ENCODE data around the gene MAP2K7. TPM values are rescaled to one million over a fixed set of nuclear protein-coding genes. Genes with fewer than 3 reads are reported as not detected.

The MAP2K7 gene
- total RNA-seq = 6.8 and 8.5 TPM in 2 replicates

DNA sequence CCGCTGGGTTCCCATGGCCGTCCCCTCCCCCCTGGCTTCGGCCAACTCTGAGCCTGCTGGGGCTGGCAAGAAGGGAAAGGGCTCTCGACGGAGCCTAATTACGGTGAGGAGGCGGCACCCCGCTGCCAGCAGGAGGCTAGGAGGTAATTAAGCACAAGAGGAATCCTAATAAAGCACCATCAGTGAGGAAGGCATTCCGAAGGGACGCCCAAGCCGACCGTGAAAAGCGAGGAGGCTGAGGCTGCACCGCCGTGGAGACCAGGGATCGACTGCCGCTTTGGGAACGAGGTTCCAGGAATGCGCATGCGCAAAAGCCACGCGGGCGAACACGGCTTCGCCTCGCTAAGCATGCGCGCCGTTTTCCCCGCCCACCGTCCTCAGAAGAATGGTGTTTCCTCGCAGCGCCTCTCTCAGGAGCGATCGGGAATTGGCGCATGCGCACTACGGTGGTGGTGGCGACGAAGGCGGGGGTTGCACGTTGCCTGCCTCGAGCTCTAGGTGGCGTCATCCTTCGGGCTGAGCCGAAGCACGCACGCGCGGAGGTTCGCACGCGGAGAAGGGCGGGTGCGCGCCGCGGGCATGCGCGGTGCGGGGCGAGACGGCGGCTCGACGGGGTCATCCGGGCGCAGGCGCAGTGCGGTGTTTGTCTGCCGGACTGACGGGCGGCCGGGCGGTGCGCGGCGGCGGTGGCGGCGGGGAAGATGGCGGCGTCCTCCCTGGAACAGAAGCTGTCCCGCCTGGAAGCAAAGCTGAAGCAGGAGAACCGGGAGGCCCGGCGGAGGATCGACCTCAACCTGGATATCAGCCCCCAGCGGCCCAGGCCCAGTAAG is at the start of gene MAP2K7:
Gene MAP2K7 (plus strand): TSS at position 634 of the 830 bp plus-strand sequence. CDS start 68 bp downstream, at position 702.

DNA sequence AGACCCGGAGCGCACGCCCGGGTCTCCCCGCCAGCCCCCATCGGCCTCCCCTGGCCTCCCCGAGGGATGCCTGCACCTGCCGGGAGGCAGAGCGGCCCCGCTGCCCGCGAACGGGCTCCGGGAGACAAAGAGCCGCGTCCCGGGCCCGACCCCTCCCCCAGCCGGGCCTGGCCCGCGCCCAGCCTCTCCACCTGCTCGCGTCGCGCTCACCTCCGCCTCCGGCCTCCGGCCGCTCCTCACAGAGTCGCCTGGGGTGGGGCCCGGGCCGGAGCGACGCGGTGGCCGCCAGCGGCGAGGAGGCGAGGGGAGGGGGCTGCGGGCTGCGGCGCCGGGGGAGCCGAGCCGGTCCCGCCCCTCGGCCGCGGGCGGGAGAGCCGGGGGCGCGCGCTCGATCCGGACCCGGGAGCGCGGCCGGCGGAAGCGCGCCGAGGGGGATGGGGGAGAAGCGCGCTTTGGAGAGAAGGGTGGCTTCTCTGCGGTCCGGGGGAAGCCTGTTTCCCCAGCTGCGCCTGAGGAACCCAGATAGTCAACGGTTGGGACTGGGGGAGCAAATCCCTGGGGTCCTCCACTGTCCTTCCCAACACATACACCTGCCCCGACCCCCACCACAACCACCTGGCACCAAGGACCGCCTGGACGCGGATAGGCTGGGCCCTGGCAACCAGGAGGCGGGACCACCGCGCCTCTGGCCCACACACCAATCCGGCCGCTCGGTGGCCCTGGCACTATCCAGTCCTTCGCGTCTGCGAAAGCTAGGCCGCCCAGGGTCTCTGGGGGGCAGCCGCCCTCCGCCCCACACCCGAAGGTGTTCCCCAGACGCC is 29.4 kb upstream of the MAP2K7 start, which contains the start of gene PRR36:
Gene PRR36 (minus strand): TSS at position 315 of the 821 bp plus-strand sequence. CDS start 701 bp downstream, outside the sequence.

DNA sequence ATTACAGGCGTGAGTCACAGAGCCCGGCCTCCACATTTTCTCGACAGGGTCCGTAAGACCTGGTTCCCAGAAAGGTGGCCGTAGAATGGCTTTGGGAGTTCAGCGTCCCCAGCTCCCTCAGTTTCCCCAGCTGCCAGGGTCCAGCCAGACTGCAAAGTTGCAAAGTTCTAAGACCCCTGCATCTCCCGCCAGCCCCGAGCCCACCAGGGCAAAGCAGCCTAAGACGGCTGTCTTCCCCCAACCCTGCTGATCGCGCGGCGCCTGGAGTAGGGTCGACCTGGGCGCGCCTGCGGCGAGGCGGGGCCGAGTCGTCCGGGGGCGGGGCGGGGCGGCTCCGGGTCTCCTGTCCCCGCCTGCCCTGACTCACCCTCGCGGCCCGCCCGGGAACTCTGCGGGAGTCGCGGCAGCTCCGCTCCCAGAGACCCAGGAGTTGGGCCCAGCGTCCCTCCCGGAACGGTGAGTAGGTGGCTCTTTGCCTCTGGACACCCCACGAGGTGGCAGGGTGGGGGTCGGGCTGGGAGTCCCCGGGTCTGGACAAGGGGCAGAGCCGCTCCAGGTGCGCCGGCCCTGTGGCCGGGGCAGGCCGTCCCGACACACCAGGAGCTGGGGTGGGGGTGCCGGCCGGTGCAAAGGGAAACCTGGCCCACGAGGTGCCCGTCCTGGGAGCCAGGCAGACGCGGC is 15.4 kb upstream of the MAP2K7 start, which contains the start of gene LRRC8E:
Gene LRRC8E (plus strand): TSS at position 366 of the 681 bp plus-strand sequence. CDS start 7,094 bp downstream, outside the sequence.

DNA sequence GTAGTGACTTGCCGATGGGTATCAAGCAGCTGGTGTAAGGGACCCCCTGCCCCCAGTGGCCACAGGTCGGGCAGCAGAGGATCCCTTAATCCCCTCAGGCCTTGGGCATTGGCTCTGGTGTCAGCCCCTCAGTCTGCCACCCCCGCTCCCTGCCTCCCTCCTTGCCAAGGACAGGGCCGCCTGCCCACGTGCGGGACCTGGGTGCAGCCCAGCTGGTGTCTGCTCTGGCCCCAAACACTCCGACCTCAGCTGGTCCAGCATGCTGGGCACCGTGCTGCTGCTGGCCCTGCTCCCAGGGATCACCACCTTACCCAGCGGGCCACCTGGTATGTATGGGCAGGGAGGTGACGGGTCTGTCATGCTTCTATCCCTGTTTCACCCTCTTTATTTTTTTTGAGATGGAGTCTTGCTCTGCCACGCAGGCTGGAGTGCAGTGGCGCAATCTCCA is 10.9 kb downstream of the MAP2K7 start, which contains the start of gene TGFBR3L:
Gene TGFBR3L (plus strand): TSS at position 233 of the 448 bp plus-strand sequence.

DNA sequence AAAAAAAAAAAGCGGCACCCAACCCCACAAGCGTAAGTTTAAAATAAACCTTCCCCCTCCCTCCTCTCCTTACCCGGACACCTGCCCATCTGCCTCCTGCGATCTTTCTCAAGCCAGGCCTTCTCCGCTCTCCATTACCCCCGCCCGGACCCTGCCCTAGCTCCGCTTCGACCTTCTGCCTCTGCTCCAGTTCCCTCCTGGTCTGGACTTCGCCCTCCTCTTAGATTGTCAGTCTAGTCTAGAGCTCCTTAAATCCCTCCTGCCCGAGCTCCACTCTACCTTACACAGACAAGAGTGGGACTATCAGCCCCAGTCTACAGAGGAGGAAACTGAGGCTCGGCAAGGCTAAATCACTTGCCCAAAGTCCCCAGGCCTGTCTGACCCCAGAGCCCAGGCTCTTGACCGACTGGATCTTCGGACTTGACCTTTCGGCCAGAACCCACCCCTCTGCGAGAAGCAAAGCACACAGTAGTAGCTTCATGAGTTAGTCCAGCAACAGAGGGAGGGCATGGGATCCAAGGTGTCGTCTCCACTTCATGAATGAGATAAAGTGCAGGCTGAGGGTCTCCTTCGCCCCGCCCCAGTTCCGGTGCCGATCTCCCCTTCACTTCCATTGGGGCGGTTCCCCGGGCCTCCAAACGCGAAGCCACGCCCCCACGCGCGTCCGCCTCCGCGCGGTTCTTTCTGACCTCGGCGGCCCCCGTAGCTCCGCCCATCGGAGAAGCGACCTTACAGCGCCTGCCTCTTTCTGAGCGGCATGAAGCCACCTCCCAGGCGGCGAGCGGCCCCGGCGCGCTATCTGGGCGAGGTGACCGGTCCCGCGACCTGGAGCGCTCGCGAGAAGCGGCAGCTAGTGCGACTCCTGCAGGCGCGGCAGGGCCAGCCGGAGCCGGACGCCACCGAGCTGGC is 16.2 kb downstream of the MAP2K7 start, which contains the start of gene SNAPC2:
Gene SNAPC2 (plus strand): TSS at position 729 of the 909 bp plus-strand sequence. CDS start 29 bp downstream, at position 758.

DNA sequence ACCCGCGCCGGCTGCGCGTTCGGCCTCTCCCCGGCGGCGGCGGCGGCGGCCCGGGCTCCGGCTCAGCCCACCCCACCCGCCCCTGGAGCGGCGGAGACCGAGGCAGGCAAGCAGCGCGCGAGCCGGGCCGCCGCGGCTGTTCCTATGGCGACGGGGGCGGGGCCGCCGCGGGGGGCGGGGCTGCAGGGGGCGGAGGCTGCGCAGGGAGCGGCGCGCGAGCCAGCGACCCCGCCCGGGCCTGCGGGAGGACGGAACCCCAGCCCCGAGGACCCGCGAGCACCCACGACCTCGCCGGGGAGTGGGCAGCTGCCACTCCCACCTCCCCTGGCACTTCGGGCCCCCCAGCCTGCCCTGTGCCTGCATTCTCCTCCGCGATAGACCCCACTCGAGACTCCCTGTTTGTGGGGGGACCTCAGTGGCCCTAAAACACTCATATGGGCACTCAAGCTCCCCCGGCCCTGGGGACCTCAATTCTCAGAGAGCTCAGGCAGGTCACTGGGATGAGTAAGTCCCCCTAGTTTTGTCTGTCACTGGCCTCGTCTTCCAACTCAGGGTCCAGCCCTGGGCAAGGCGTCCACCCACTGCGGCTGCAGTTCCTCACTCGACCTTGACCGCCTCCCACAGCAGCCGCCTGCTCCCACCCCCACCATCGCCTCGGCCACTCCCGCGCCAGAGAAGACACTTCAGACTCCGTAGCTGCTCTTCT is 22.5 kb downstream of the MAP2K7 start, which contains the start of gene CTXN1:
Gene CTXN1 (minus strand): TSS at position 115 of the 706 bp plus-strand sequence. CDS start 597 bp downstream, outside the sequence.

DNA sequence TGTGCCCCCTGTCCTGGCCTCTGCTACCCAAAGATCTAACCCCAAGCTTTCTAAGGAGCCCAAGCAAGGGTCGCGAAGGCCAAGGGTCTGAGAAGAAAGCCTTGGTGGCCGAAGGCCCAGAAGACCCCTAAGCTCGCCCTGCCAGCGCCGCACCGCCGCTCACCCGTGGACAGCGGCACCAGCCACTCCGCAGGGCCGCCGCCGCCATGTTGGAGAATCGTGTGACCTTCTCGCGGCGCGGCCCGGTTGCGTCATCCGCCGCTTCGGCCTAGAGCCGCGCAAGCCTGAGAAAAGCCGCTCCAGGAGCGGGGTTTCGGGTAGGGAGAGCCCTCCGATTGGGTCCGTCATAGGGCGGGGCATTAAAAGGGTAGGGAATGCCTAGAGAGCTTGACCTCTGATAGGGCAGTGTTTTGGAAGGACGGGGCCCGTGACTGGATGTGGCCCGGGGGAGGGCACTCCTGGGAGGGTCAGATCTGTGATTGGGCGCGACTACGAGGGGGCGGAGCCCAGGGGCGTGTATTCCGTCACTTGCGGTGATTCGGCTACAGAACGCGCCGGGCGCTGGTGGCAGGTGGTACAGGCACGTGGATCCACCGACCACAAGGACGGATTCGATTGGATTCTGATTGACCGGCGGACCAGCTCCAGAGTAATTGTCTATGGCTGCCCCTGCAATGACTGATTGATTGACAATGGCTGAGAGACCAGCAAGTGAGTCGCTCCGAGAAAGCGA is 39.9 kb downstream of the MAP2K7 start, which contains the start of gene TIMM44:
Gene TIMM44 (minus strand): TSS at position 223 of the 733 bp plus-strand sequence. CDS start 15 bp downstream, at position 208.

Other genes with a start within 250 kb of the MAP2K7 start
- gene RETN, start 234.8 kb upstream of the MAP2K7 start, total RNA-seq = not detected in 2 replicates
- gene MCEMP1, start 226.8 kb upstream of the MAP2K7 start, total RNA-seq = not detected in 2 replicates
- 83.4 and 88.0 TPM in 2 replicates for gene TRAPPC5, start 223.0 kb upstream of the MAP2K7 start, total RNA-seq
- not detected in 2 replicates for gene FCER2, start 201.7 kb upstream of the MAP2K7 start, total RNA-seq
- not detected in 2 replicates for gene CLEC4G, start 171.8 kb upstream of the MAP2K7 start, total RNA-seq
- not detected in 2 replicates for gene CD209, start 156.3 kb upstream of the MAP2K7 start, total RNA-seq
- not detected in 2 replicates for gene CLEC4M, start 140.6 kb upstream of the MAP2K7 start, total RNA-seq
- 16.8 and 21.4 TPM in 2 replicates for gene EVI5L, start 73.7 kb upstream of the MAP2K7 start, total RNA-seq
- gene PRR36, start 29.5 kb upstream of the MAP2K7 start, total RNA-seq = 0.44 TPM in 1 of 2 replicates, not detected in the other
- gene LRRC8E, start 15.4 kb upstream of the MAP2K7 start, total RNA-seq = 4.1 and 4.6 TPM in 2 replicates
- gene TGFBR3L, start 11.0 kb downstream of the MAP2K7 start, total RNA-seq = 0.15 TPM in 1 of 2 replicates, not detected in the other
- gene SNAPC2, start 16.5 kb downstream of the MAP2K7 start, total RNA-seq = 30.2 and 31.1 TPM in 2 replicates
- 0.59 and 2.4 TPM in 2 replicates for gene CTXN1, start 22.3 kb downstream of the MAP2K7 start, total RNA-seq
- 38.7 and 41.6 TPM in 2 replicates for gene TIMM44, start 39.8 kb downstream of the MAP2K7 start, total RNA-seq
- gene ELAVL1, start 101.8 kb downstream of the MAP2K7 start, total RNA-seq = 36.1 and 38.2 TPM in 2 replicates
- not detected in 2 replicates for gene CCL25, start 148.9 kb downstream of the MAP2K7 start, total RNA-seq
- not detected in 2 replicates for gene FBN3, start 245.7 kb downstream of the MAP2K7 start, total RNA-seq

All from cardiac ventricle fibroblast (primary cell).